HEK293T (cell line): ENCODE results near the gene MYBBP1A.

Experiments
- CTCF ChIA-PET: fragments of 350-600 bp; formaldehyde crosslinking; extraction: SDS; loops from one replicate; lab custom pipeline; 2021; ENCODE audit warnings: antibody characterized with exemption, inconsistent platforms; lab: Yijun Ruan, JAX
- POLR2A ChIA-PET: fragments of 350-600 bp; formaldehyde crosslinking; extraction: SDS; loops from one replicate; lab custom pipeline; 2020; ENCODE audit warnings: antibody characterized with exemption, inconsistent platforms; lab: Yijun Ruan, JAX
- DNase-seq: peaks from one replicate; pipeline ENCODE4 v3.0.0; 2012; ENCODE audit warnings: mixed read lengths; ENCODE audit errors: extremely low spot score
- ARNT ChIP-seq: fragments of 450-650 bp; IDR thresholded peaks from 2 replicates; pipeline ENCODE4 v1.6.1; 2017; ENCODE audit warnings: mild to moderate bottlenecking
- BHLHE40 ChIP-seq: fragments of 450-650 bp; IDR thresholded peaks from 2 replicates; pipeline ENCODE4 v1.6.1; 2016; ENCODE audit warnings: mild to moderate bottlenecking, moderate library complexity, borderline replicate concordance
- CTBP1 ChIP-seq: fragments of 450-650 bp; IDR thresholded peaks from 2 replicates; pipeline ENCODE4 v1.6.1; 2016; ENCODE audit warnings: borderline replicate concordance
- ELF4 ChIP-seq: fragments of 450-650 bp; IDR thresholded peaks from 2 replicates; pipeline ENCODE4 v1.6.1; 2017; ENCODE audit warnings: antibody characterized with exemption
- FOXA1 ChIP-seq: fragments of 450-650 bp; IDR thresholded peaks from 2 replicates; pipeline ENCODE4 v1.6.1; 2016; ENCODE audit warnings: mild to moderate bottlenecking
- FOXK2 ChIP-seq: fragments of 450-650 bp; IDR thresholded peaks from 2 replicates; pipeline ENCODE4 v1.6.1; 2016; ENCODE audit warnings: mild to moderate bottlenecking
- FOXM1 ChIP-seq: fragments of 450-650 bp; IDR thresholded peaks from 2 replicates; pipeline ENCODE4 v1.6.1; 2017; ENCODE audit warnings: mild to moderate bottlenecking, borderline replicate concordance
- HDGF ChIP-seq: fragments of 450-650 bp; IDR thresholded peaks from 2 replicates; pipeline ENCODE4 v1.6.1; 2017; ENCODE audit warnings: antibody characterized with exemption, borderline replicate concordance
- L3MBTL2 ChIP-seq: fragments of 450-650 bp; conservative IDR thresholded peaks from 2 replicates; pipeline ENCODE4 v1.6.1; 2016; ENCODE audit warnings: mild to moderate bottlenecking
- LEF1 ChIP-seq: fragments of 450-650 bp; IDR thresholded peaks from 2 replicates; pipeline ENCODE4 v1.6.1; 2017; ENCODE audit warnings: mild to moderate bottlenecking, borderline replicate concordance
- NFRKB ChIP-seq: fragments of 450-650 bp; IDR thresholded peaks from 2 replicates; pipeline ENCODE4 v1.6.1; 2016; ENCODE audit warnings: mild to moderate bottlenecking, moderate library complexity
- PKNOX1 ChIP-seq: fragments of 450-650 bp; IDR thresholded peaks from 2 replicates; pipeline ENCODE4 v1.6.1; 2016
- SP1 ChIP-seq: fragments of 450-650 bp; IDR thresholded peaks from 2 replicates; pipeline ENCODE4 v1.6.1; 2017
- SUZ12 ChIP-seq: fragments of 450-650 bp; IDR thresholded peaks from 2 replicates; pipeline ENCODE4 v1.6.1; 2016; ENCODE audit warnings: mild to moderate bottlenecking
- TARDBP ChIP-seq: fragments of 450-650 bp; IDR thresholded peaks from 2 replicates; pipeline ENCODE4 v1.6.1; 2016
- ZNF384 ChIP-seq: fragments of 450-650 bp; IDR thresholded peaks from 2 replicates; pipeline ENCODE4 v1.6.1; 2016

The MYBBP1A gene

DNA sequence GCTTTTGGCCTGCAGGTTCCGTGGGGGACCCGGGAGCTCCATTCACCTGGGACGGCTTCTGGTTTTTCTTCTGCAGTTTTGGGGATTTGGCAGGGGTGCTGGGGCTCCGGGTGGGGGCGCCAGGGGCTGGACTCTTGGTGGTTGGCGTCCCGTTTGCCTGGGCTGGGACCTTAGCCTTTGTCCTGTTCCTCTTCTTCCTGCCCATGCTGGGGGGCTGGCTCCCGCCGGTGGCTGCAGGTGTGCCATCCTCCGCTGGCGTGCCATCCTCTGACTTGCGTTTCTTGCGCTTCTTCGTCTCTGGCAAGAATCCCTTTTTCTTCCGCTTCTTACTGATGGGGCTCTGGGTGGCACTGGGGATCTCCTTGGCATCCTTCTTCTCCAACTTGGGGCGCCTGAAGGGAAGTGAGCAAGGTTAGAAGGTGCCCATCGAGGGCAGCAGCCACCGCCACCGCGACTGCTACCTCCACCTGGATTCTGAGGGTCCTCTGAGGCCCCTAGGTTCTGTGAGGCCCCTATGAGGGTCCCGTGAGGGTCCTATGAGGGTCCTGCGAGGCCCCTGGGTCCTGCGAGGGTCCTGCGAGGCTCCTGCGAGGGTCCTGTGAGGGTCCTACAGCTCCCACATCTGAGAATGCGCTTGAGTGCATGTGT, 15.5 kb downstream of the MYBBP1A start:
- ChIA-PET CTCF (no interaction called here), POLR2A (interaction anchor here (1.0 to 3.7 kb wide), 2 partner anchors 12 to 15 kb away, joined by 4 to 22 read pairs; partner anchors contain the start of gene MYBBP1A)
- DNase-seq, result no peak
- no peak for TF ChIP-seq SP1
- TF ChIP-seq FOXK2, result no peak
- no peak for TF ChIP-seq TARDBP
- TF ChIP-seq PKNOX1, result no peak
- TF ChIP-seq LEF1, result no peak
- no peak for TF ChIP-seq ELF4
- TF ChIP-seq SUZ12, result no peak
- TF ChIP-seq FOXA1, result no peak
- no peak for TF ChIP-seq BHLHE40
- TF ChIP-seq NFRKB, result no peak

DNA sequence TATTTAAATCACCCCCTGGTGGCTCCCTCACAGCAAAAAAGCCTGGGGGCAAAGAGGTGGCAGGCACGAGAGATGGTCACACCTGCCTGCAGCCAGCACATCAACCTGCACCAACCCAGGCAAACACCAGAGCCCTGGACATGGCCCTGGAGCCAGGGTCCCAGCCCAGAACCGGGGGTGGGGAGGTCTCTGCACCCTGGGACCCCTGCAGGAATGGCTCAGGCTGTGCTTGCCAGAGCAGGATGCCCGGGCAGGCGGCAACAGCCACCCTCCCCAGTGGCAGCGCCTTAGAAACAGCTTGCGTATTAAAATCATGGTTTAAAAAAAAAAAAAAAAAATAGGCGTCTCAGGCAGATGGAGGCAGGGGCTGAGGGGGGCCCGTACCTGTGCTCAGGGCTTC, 16.2 kb downstream of the MYBBP1A start:
- CTCF ChIA-PET, result no interaction called here
- DNase-seq, result no peak
- POLR2A ChIA-PET, result interaction anchor here (1.0 to 3.7 kb wide), 2 partner anchors 12 to 16 kb away, joined by 4 to 22 read pairs; partner anchors contain the start of gene MYBBP1A
- no peak for TF ChIP-seq TARDBP
- no peak for TF ChIP-seq FOXA1
- no peak for TF ChIP-seq ZNF384
- TF ChIP-seq PKNOX1, result no peak
- no peak for TF ChIP-seq SP1
- TF ChIP-seq ARNT, result no peak
- TF ChIP-seq LEF1, result no peak
- no peak for TF ChIP-seq NFRKB
- no peak for TF ChIP-seq CTBP1
- no peak for TF ChIP-seq HDGF
- no peak for TF ChIP-seq L3MBTL2
- TF ChIP-seq BHLHE40, result no peak
- no peak for TF ChIP-seq FOXK2
- TF ChIP-seq FOXM1, result no peak
- TF ChIP-seq SUZ12, result no peak
- TF ChIP-seq ELF4, result no peak

DNA sequence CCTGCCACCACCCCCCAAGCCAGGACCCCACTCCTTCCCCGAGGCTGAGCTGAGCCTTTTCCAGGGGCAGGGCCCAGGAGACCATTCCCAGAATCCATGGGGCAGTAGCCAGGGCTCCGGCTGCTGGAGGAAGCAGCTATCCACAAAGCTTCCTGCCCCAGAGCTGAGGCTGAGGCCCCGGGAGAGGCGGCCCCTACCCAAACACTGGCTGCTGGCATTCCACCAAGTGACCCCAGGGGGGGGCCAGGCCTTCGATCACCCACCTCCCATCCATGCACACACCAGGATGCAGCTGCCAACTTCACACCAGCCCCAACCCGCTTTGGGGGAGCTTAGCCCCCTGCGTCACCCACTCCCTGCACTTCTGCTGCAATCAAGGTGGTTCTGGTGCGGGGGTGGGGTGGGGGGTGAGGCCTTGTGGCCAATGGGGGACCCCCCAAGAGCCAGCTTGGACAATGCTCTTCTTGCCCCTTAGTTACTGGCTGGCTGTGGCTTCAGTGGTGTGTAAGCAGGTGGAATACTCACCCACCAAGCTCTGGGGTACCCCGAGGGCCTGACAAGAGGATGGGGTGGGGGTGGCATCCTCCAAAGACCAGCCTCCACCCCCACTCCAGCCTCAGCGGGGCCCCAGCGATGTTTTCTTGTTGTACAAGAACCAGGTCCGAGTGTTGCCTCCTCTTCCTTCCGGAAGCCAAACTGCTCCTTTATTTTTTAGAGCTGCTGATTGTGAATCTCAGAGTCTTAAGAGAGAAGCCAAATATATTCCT, 16.8 kb downstream of the MYBBP1A start:
- TF ChIP-seq L3MBTL2 (no peak), ARNT (no peak), SP1 (no peak), LEF1 (no peak)
- POLR2A ChIA-PET, result interaction anchor here (1.6 to 3.7 kb wide), 2 partner anchors 16 to 39 kb away, joined by 3 to 22 read pairs; partner anchors contain the start of genes MYBBP1A and SPNS2
- CTCF ChIA-PET, result no interaction called here

DNA sequence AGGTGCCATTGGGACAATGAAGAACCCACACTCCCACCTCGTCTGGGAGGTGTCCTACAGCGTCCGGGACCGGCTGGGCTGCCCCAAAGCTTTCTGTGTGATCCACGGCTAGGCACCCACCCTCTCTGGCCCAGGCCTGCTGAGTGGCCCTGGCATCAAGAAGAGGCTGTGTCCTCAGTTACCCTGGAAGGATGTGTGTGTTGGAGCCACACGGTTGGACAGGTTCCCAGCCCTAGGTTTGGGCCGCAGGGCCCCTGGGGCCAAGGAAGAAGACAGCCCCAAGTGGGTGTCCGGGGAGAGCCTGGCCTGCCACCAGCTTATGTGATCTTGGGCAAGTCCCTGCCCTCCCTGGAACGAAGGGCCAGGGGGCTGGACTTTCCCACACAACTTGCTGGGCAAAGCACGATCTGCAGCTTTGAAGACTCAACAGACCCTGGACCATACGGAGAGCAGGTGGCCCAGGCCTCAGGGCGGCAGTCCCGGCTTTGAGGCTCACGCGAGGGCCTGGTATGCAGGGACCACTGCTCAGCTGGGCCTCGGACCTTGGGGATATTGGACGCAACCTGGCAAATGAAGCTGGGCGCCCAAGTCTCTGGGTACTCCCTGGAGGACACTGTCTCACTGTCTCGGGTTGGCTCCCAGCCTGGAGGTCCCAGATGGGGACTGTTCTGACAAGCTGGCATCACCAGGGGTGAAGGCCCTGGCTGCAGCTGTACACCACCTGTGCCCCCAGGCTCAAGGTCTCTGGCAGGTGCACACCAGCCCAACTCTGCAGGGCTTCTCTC, 17.5 kb downstream of the MYBBP1A start:
- CTCF ChIA-PET, result no interaction called here
- TF ChIP-seq SP1, result no peak
- POLR2A ChIA-PET, result interaction anchor here (1.0 to 3.7 kb wide), 3 partner anchors 12 to 39 kb away, joined by 3 to 22 read pairs (median 4); partner anchors contain the start of genes MYBBP1A and SPNS2
- DNase-seq, result no peak

More for the DNA sequence above, 16.8 kb downstream of the MYBBP1A start:
- DNase-seq, result no peak

GRCh38 chr17:4536742-4537411, 18.3 kb downstream of the MYBBP1A start:
- ChIA-PET CTCF (interaction anchor here (0.5 to 0.6 kb wide), 2 partner anchors 93 to 243 kb away, joined by 3 read pairs; no protein-coding TSS in a partner anchor), POLR2A (interaction anchor here (1.0 to 3.7 kb wide), 3 partner anchors 13 to 38 kb away, joined by 3 to 22 read pairs (median 4); partner anchors contain the start of genes MYBBP1A and SPNS2)
- no peak for DNase-seq
- TF ChIP-seq ELF4 (no peak), SP1 (no peak), FOXK2 (no peak), NFRKB (no peak)

DNA sequence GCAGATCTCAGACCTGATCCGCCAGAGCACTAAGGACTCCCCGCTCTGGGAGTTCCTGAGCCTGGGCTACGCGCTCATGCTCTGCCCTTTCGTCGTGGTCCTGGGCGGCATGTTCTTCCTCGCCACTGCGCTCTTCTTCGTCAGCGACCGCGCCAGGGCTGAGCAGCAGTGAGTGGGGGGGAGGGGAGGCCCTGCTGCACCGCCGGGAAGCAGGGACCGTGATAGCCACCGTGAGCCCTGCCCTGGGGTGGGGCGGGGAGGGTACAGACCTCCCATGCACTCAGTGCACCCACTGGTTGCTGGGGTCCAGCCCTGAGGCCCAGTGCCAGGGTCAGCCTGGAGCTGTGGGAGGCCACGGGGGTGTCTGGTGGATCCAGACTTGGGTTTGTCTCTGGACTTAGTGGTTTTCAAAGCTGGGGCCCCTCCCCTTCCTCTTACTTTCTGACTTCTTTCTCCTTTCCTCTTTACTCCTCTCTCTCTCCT, 18.9 kb downstream of the MYBBP1A start:
- no peak for DNase-seq
- TF ChIP-seq BHLHE40, result no peak
- no peak for TF ChIP-seq SUZ12
- TF ChIP-seq FOXA1, result no peak
- no peak for TF ChIP-seq LEF1
- TF ChIP-seq ELF4, result no peak
- TF ChIP-seq PKNOX1, result no peak
- no peak for TF ChIP-seq ARNT
- ChIA-PET CTCF (interaction anchor here (0.6 kb wide), 1 partner anchor 243 kb away, joined by 3 read pairs; no protein-coding TSS in a partner anchor), POLR2A (interaction anchor here (1.0 to 3.7 kb wide), 2 partner anchors 14 to 18 kb away, joined by 4 to 22 read pairs; partner anchors contain the start of gene MYBBP1A)
